Upper lobe of left lung (tissue), 6 donors: ENCODE measurements around the gene OR2H2. TPM values are rescaled to one million over a fixed set of nuclear protein-coding genes. Genes with fewer than 3 reads are reported as not detected.

ENCODE experiments used
- ATAC-seq, 2 donors: fragments of 200-7000 bp; cut with Tn5 transposase; one replicate each; pipeline ENCODE4 v1.9.1; 2022; ENCODE audit warnings: mild to moderate bottlenecking in 2 of 2, moderate library complexity in 2 of 2; ENCODE audit not compliant: low FRiP score in 2 of 2
- DNase-seq, 2 donors: peaks; one replicate each; pipeline ENCODE4 v3.0.0-alpha.2; 2019 to 2020
- H3K27ac ChIP-seq, 4 donors: fragments of 200-600 bp; sonication (generic); one replicate each; pipeline ENCODE4 v1.5.1; 2016 to 2019
- H3K27me3 ChIP-seq, 4 donors: fragments of 200-600 bp; sonication (generic); one replicate each; pipeline ENCODE4 v1.5.1; 2017 to 2019
- H3K36me3 ChIP-seq, 4 donors: fragments of 200-600 bp; sonication (generic); one replicate each; pipeline ENCODE4 v1.5.1; 2016 to 2019
- H3K4me1 ChIP-seq, 4 donors: fragments of 200-600 bp; sonication (generic); one replicate each; pipeline ENCODE4 v1.5.1; 2018 to 2019
- H3K4me3 ChIP-seq, 4 donors: fragments of 200-600 bp; sonication (generic); one replicate each; pipeline ENCODE4 v1.5.1; 2017 to 2019; ENCODE audit warnings: mild to moderate bottlenecking in 2 of 4, moderate library complexity in 1 of 4
- H3K9me3 ChIP-seq, 4 donors: fragments of 200-600 bp; sonication (generic); one replicate each; pipeline ENCODE4 v1.5.1; 2018 to 2019
- CTCF ChIP-seq, 6 experiments: fragments of 450-650 bp in 4 of 6; fragments of 200-600 bp in 2 of 6; sonication (generic) in 2 of 6; IDR thresholded peaks; one replicate each; pipeline ENCODE4 v1.5.1; 2016 to 2019; ENCODE audit warnings: antibody characterized with exemption in 6 of 6
- EP300 ChIP-seq, 4 donors: sonication (generic); formaldehyde crosslinking; IDR thresholded peaks; one replicate each; pipeline ENCODE4 v1.5.1; 2017; ENCODE audit warnings: antibody characterized with exemption in 4 of 4, control low read depth in 2 of 4
- POLR2A ChIP-seq, 4 donors: fragments of 450-650 bp; IDR thresholded peaks; one replicate each; pipeline ENCODE4 v1.5.1; 2016 to 2017; ENCODE audit warnings: antibody characterized with exemption in 4 of 4, mild to moderate bottlenecking in 2 of 4
- POLR2AphosphoS5 ChIP-seq, 2 donors: sonication (generic); formaldehyde crosslinking; IDR thresholded peaks; one replicate each; pipeline ENCODE4 v1.5.1; 2017; ENCODE audit warnings: antibody characterized with exemption in 2 of 2
- WGBS, 2 donors: methylation state at CpG; one replicate each; pipeline ENCODE4 v1.1.5; 2017 to 2018; 5-methylcytosine and 5-hydroxymethylcytosine counted together
- small RNA-seq, 4 donors: library from RNA; depleted of rRNA; stranded (forward); fragments of <200 nt; gene quantifications; one replicate each; pipeline ENCODE3, GENCODE V24; 2016
- total RNA-seq, 6 donors: library from RNA; depleted of rRNA in 4 of 6; stranded (reverse); fragments of >200 nt in 4 of 6; gene quantifications; one replicate each; pipeline versions ENCODE4 v1.1.0 to v1.2.1, GENCODE V29; 2016 to 2021
- donor health status: DM: no; HTN: no; CAD: no; lungs with moderate emphysema.
- donor health status: DM: no; HTN: yes; CAD: no; lungs with severe emphysema.

OR2H2 gene
- total RNA-seq, 6 donors from 2014 or later = not detected

GRCh38 chr6:29637247-29637646 is 52.3 kb downstream of the OR2H2 start:
- Histone ChIP-seq H3K27ac (no peak overlapping the region), H3K27me3 (no peaks in the 10 kb centered on the region), H3K9me3 (no peaks in the 10 kb centered on the region), H3K4me1 (peaks cover 0 to 9% (median 8%) of the 10 kb centered on the region in 4 donors), H3K4me3 (no peak overlapping the region), H3K36me3 (no peaks in the 10 kb centered on the region)
- no peak for DNase-seq
- TF ChIP-seq POLR2AphosphoS5 (IDR thresholded peaks at IDR 0.05) = no peak
- TF ChIP-seq CTCF (IDR thresholded peaks at IDR 0.05) = no peak
- TF ChIP-seq POLR2A (IDR thresholded peaks at IDR 0.05) = no peak
- no peak for TF ChIP-seq EP300 (IDR thresholded peaks at IDR 0.05)
- ATAC-seq = no peak
- 84 to 91% methylated on average over 9 of the region's 9 CpGs for WGBS, 2 donors

Small RNAs within 50 kb of the gene (small RNA-seq; reads per million reads assigned to genes)
- gene SNORD32B = 0.29 to 0.68 (median 0.43) reads per million in 4 donors
- gene SUMO2P1 = 0 reads per million in 4 donors
- 0 reads per million in 4 donors for gene TMEM183AP1

Other genes starting within 250 kb of the OR2H2 start
- gene OR5V1, start 216.3 kb upstream of the OR2H2 start, total RNA-seq = not detected
- not detected for gene OR12D3, start 209.8 kb upstream of the OR2H2 start, total RNA-seq
- not detected for gene OR12D2, start 189.5 kb upstream of the OR2H2 start, total RNA-seq
- not detected for gene OR12D1, start 170.2 kb upstream of the OR2H2 start, total RNA-seq
- not detected for gene OR10C1, start 145.8 kb upstream of the OR2H2 start, total RNA-seq
- gene OR11A1, start 128.1 kb upstream of the OR2H2 start, total RNA-seq = not detected
- gene OR2H1, start 128.0 kb upstream of the OR2H2 start, total RNA-seq = not detected
- 1 to 10 TPM in 1 of 6 donors, under 1 TPM in 1, not detected in 4; 0.54 to 1.8 TPM for gene MAS1L, start 97.2 kb upstream of the OR2H2 start, total RNA-seq
- 1 to 10 TPM in 2 of 6 donors, under 1 TPM in 2, not detected in 2; 0.76 to 3.6 (median 1.6) TPM for gene UBD, start 25.4 kb upstream of the OR2H2 start, total RNA-seq
- gene GABBR1, start 48.1 kb downstream of the OR2H2 start, total RNA-seq = 100 to 1,000 TPM in 1 of 6 donors, 10 to 100 TPM in 5; 13.2 to 171 (median 34.8) TPM
- gene MOG, start 72.0 kb downstream of the OR2H2 start, total RNA-seq = not detected
- 1 to 10 TPM in 1 of 6 donors, under 1 TPM in 1, not detected in 4; 0.30 to 2.1 TPM for gene ZFP57, start 96.0 kb downstream of the OR2H2 start, total RNA-seq
- 100 to 1,000 TPM; 163 to 418 (median 191) TPM for gene HLA-F, start 138.3 kb downstream of the OR2H2 start, total RNA-seq
- gene HLA-G, start 242.7 kb downstream of the OR2H2 start, total RNA-seq = 10 to 100 TPM in 1 of 6 donors, 1 to 10 TPM in 5; 1.0 to 11.8 (median 6.2) TPM